Fibroblast of lung (primary cell): Measurements from ENCODE around the gene ASB18. TPM values are rescaled to one million over a fixed set of nuclear protein-coding genes. Genes with fewer than 3 reads are reported as not detected.

Experiments
- DNase-seq, 2 donors: peaks; one replicate each; pipeline versions ENCODE4 v3.0.0 to v3.0.0-alpha.2; 2010; ENCODE audit warnings: low read depth in 2 of 2
- H2AFZ ChIP-seq: 2 replicates; pipeline ENCODE4 v1.5.1; 2012; ENCODE audit warnings: low read length, control low read depth, inconsistent platforms
- H3K27ac ChIP-seq: 2 replicates; pipeline ENCODE4 v1.5.1; 2011; ENCODE audit warnings: low read length, control low read depth; ENCODE audit not compliant: insufficient read depth
- H3K27me3 ChIP-seq: 2 replicates; pipeline ENCODE4 v1.5.1; 2011; ENCODE audit warnings: mild to moderate bottlenecking, low read length; ENCODE audit not compliant: control insufficient read depth, insufficient read depth
- H3K36me3 ChIP-seq: 2 replicates; pipeline ENCODE4 v1.5.1; 2011; ENCODE audit warnings: low read length; ENCODE audit not compliant: control insufficient read depth, insufficient read depth
- H3K4me1 ChIP-seq: 2 replicates; pipeline ENCODE4 v1.5.1; 2011; ENCODE audit warnings: low read length; ENCODE audit not compliant: control insufficient read depth, insufficient read depth; ENCODE audit errors: extremely low read depth
- H3K4me2 ChIP-seq: 2 replicates; pipeline ENCODE4 v1.5.1; 2011; ENCODE audit warnings: low read length, control low read depth; ENCODE audit not compliant: insufficient read depth; ENCODE audit errors: extremely low read depth
- H3K4me3 ChIP-seq, 4 experiments: fragments of 200-600 bp in 1 of 4; sonication (generic) in 1 of 4; replicated peaks in 1 of 4; 2 replicates each; pipeline ENCODE4 v1.5.1; 2011 to 2016; ENCODE audit warnings: low read length in 4 of 4, low read depth in 3 of 4, mild to moderate bottlenecking in 3 of 4, control low read depth in 2 of 4, inconsistent platforms in 1 of 4, mixed read lengths in 1 of 4; ENCODE audit not compliant: insufficient read depth in 1 of 4; ENCODE audit errors: control extremely low read depth in 1 of 4
- H3K79me2 ChIP-seq: 2 replicates; pipeline ENCODE4 v1.5.1; 2012; ENCODE audit warnings: mild to moderate bottlenecking, low read length, inconsistent platforms; ENCODE audit not compliant: control insufficient read depth, insufficient read depth
- H3K9ac ChIP-seq: 2 replicates; pipeline ENCODE4 v1.5.1; 2011; ENCODE audit warnings: mild to moderate bottlenecking, low read length, control low read depth; ENCODE audit not compliant: insufficient read depth
- H3K9me3 ChIP-seq: 2 replicates; pipeline ENCODE4 v1.5.1; 2012; ENCODE audit warnings: low read depth, low read length; ENCODE audit not compliant: control insufficient read depth, insufficient read depth
- H4K20me1 ChIP-seq: 2 replicates; pipeline ENCODE4 v1.5.1; 2011; ENCODE audit warnings: low read length; ENCODE audit not compliant: control insufficient read depth, insufficient read depth; ENCODE audit errors: extremely low read depth
- CTCF ChIP-seq, 2 donors: IDR thresholded peaks in 1 of 2; conservative IDR thresholded peaks in 1 of 2; 1 replicate in 1 of 2; 2 replicates in 1 of 2; pipeline ENCODE4 v1.5.1; 2011 to 2012; ENCODE audit warnings: low read length in 2 of 2, control low read depth in 1 of 2, inconsistent platforms in 1 of 2, low read depth in 1 of 2, mild to moderate bottlenecking in 1 of 2
- EZH2 ChIP-seq: IDR thresholded peaks from 2 replicates; pipeline ENCODE4 v1.5.1; 2012; ENCODE audit warnings: low read length, control low read depth, mild to moderate bottlenecking; ENCODE audit errors: missing control alignments
- polyA plus RNA-seq, 2 donors: library from polyadenylated mRNA; depleted of rRNA in 1 of 2; stranded (reverse) in 1 of 2; unstranded in 1 of 2; fragments of >200 nt; gene quantifications; 2 replicates each; pipeline ENCODE4 v1.2.1, GENCODE V29; 2011 to 2012; ENCODE audit warnings: missing spikeins in 1 of 2
- total RNA-seq: library from RNA; depleted of rRNA; stranded (reverse); fragments of >200 nt; gene quantifications from 2 replicates; pipeline ENCODE4 v1.2.1, GENCODE V29; 2014

Gene ASB18
- total and polyA plus RNA-seq, 2 donors (not counting 1 experiment from before 2014, with no cell fraction given): not detected

GRCh38 chr2:236194786-236195185 lies 69.4 kb downstream of the ASB18 start:
- H3K79me2 ChIP-seq: no peaks in the 10 kb centered on the region
- no peak overlapping the region for H2AFZ ChIP-seq
- no peak overlapping the region for H3K4me3 ChIP-seq
- no peaks in the 10 kb centered on the region for H3K27me3 ChIP-seq
- no peak overlapping the region for H3K27ac ChIP-seq
- H3K4me1 ChIP-seq: no peaks in the 10 kb centered on the region
- H4K20me1 ChIP-seq: no peaks in the 10 kb centered on the region
- DNase-seq: no peak
- no peak overlapping the region for H3K9ac ChIP-seq
- no peaks in the 10 kb centered on the region for H3K9me3 ChIP-seq
- H3K4me2 ChIP-seq: no peak overlapping the region
- no peaks in the 10 kb centered on the region for H3K36me3 ChIP-seq
- TF ChIP-seq CTCF (conservative IDR thresholded peaks at IDR 0.05 in 1 of 2, IDR thresholded peaks at IDR 0.05 in 1 of 2; ENCODE audit: low read depth in 1 of 2, low read length in 2 of 2): no peak

GRCh38 chr2:236193026-236193425 lies 71.2 kb downstream of the ASB18 start:
- Histone ChIP-seq H3K79me2 (no peaks in the 10 kb centered on the region), H3K9ac (no peak overlapping the region), H3K27me3 (no peaks in the 10 kb centered on the region), H3K27ac (no peak overlapping the region), H3K9me3 (no peaks in the 10 kb centered on the region), H3K36me3 (no peaks in the 10 kb centered on the region), H4K20me1 (no peaks in the 10 kb centered on the region), H2AFZ (no peak overlapping the region), H3K4me3 (no peak overlapping the region), H3K4me2 (no peak overlapping the region), H3K4me1 (no peaks in the 10 kb centered on the region)
- DNase-seq: no peak
- TF ChIP-seq CTCF (conservative IDR thresholded peaks at IDR 0.05 in 1 of 2, IDR thresholded peaks at IDR 0.05 in 1 of 2; ENCODE audit: low read depth in 1 of 2, low read length in 2 of 2): no peak
- no peak for TF ChIP-seq EZH2

DNA sequence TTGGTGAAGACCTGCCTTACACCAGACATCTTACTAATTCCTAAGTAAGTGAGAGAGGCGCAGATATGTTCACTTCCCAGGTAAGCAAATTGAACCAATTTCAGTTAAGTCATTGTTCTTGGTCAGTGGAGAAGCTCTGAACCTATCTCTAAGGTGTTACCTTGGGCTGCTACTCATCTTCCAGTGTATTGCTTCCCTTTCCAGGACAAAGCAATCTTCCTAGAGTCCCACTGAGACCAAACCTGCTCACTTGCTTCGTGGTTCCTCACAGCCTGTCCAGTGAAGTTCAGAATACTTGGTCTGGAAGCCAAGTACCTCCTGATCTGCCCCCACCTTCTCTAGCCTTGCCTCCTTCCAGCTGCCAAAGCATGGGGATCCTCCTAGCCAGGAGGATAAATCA lies 73.5 kb downstream of the ASB18 start:
- Histone ChIP-seq H3K79me2 (no peaks in the 10 kb centered on the region), H3K9me3 (no peaks in the 10 kb centered on the region), H3K9ac (no peak overlapping the region), H3K36me3 (no peaks in the 10 kb centered on the region), H3K27ac (no peak overlapping the region), H4K20me1 (no peaks in the 10 kb centered on the region), H3K4me2 (no peak overlapping the region), H3K27me3 (no peaks in the 10 kb centered on the region), H3K4me3 (no peak overlapping the region), H3K4me1 (no peaks in the 10 kb centered on the region), H2AFZ (no peak overlapping the region)
- DNase-seq: no peak
- no peak for TF ChIP-seq EZH2
- TF ChIP-seq CTCF (conservative IDR thresholded peaks at IDR 0.05 in 1 of 2, IDR thresholded peaks at IDR 0.05 in 1 of 2; ENCODE audit: low read depth in 1 of 2, low read length in 2 of 2): no peak
